ENCODE measurements around the gene MT2A. TPM values are rescaled to one million over a fixed set of nuclear protein-coding genes. Genes with fewer than 3 reads are reported as not detected.
A peak's percentile ranks its signal among the peaks of the same experiment; 100 is the strongest.

MT2A gene
- total and polyA plus RNA-seq, 2 experiments from 2014 or later, result 211 to 3,441 TPM

GRCh38 chr16:56657555-56658326 is 49.4 kb downstream of the MT2A start, which contains the start of gene MT1F:
MT1F (plus strand) TSS chr16:56657959; CDS start chr16:56658059, 100 bp downstream.
- WGBS, 2 experiments (ENCODE audit: low coverage in 1 of 2, low lambda C conversion rate in 2 of 2, missing lambda C conversion rate in 2 of 2), result 7 to 9% methylated on average over 24 to 40 of the region's 46 CpGs
- Histone ChIP-seq H3K27me3 (replicated peaks; ENCODE audit: insufficient read depth) (peaks cover 14% of the 10 kb centered on the region; the same call in 1 of the 2 replicates), H3K36me3 (ENCODE audit: low read depth) (no peaks in the 10 kb centered on the region), H3K4me1 (ENCODE audit: insufficient read depth) (no peaks in the 10 kb centered on the region), H3K9ac (no peak within 1 kb of the TSS), H3F3A (ENCODE audit: insufficient read depth) (no peaks in the 10 kb centered on the region), H3K79me2 (ENCODE audit: insufficient read depth) (no peaks in the 10 kb centered on the region), H3K4me2 (ENCODE audit: unreplicated experiment) (peak within 1 kb of the TSS; percentile 59), H3K27ac (no peak within 1 kb of the TSS), H3K4me3 (peak within 1 kb of the TSS; percentile 52), H2AFZ (peak within 1 kb of the TSS; percentile 61), H3K9me2 (ENCODE audit: insufficient read depth) (no peaks in the 10 kb centered on the region), H4K20me1 (ENCODE audit: insufficient read depth) (no peaks in the 10 kb centered on the region), H3K9me3 (ENCODE audit: low read depth) (no peaks in the 10 kb centered on the region)
- TF ChIP-seq EZH2phosphoT487 (IDR thresholded peaks at IDR 0.05; ENCODE audit: insufficient read depth, low read depth) (no peak), EZH2 (IDR thresholded peaks at IDR 0.05; ENCODE audit: insufficient read depth, poor library complexity, severe bottlenecking) (no peak)
- peak; percentile 64 for DNase-seq
- in situ Hi-C loops (cut with MboI), result no loop called here

GRCh38 chr16:56658327-56658875 is 50.0 kb downstream of the MT2A start:
- DNase-seq, result no peak
- Histone ChIP-seq H3K9me3 (ENCODE audit: low read depth) (no peaks in the 10 kb centered on the region), H3K4me2 (ENCODE audit: unreplicated experiment) (peak overlapping the region; percentile 59), H3K79me2 (ENCODE audit: insufficient read depth) (no peaks in the 10 kb centered on the region), H3F3A (ENCODE audit: insufficient read depth) (no peaks in the 10 kb centered on the region), H3K27ac (no peak overlapping the region), H2AFZ (peak overlapping the region; percentile 61), H3K9me2 (ENCODE audit: insufficient read depth) (no peaks in the 10 kb centered on the region), H3K27me3 (replicated peaks; ENCODE audit: insufficient read depth) (peaks cover 14% of the 10 kb centered on the region; the same call in 1 of the 2 replicates), H3K9ac (no peak overlapping the region), H3K4me3 (peak overlapping the region; percentile 52), H4K20me1 (ENCODE audit: insufficient read depth) (no peaks in the 10 kb centered on the region), H3K36me3 (ENCODE audit: low read depth) (no peaks in the 10 kb centered on the region), H3K4me1 (ENCODE audit: insufficient read depth) (no peaks in the 10 kb centered on the region)
- in situ Hi-C loops (cut with MboI), result no loop called here
- WGBS, 2 experiments (ENCODE audit: low coverage in 1 of 2, low lambda C conversion rate in 2 of 2, missing lambda C conversion rate in 2 of 2), result 42 to 43% methylated on average over 10 of the region's 10 CpGs
- no peak for TF ChIP-seq EZH2 (IDR thresholded peaks at IDR 0.05; ENCODE audit: insufficient read depth, poor library complexity, severe bottlenecking)
- no peak for TF ChIP-seq EZH2phosphoT487 (IDR thresholded peaks at IDR 0.05; ENCODE audit: insufficient read depth, low read depth)

Other genes starting within 250 kb of the MT2A start
- 205 and 212 TPM in 2 replicates for gene AMFR, start 183.0 kb upstream of the MT2A start, total RNA-seq (2014; rRNA removed; shearing (Covaris generic))
- gene AMFR, start 183.0 kb upstream of the MT2A start, polyA plus RNA-seq (2016; fragmentation: Nextera tagmentation; extraction: Ambion mirVana), result 26.6 and 27.3 TPM in 2 replicates
- gene NUDT21, start 157.3 kb upstream of the MT2A start, total RNA-seq (2014; rRNA removed; shearing (Covaris generic)), result 57.0 and 76.8 TPM in 2 replicates
- 47.8 and 49.6 TPM in 2 replicates for gene NUDT21, start 157.3 kb upstream of the MT2A start, polyA plus RNA-seq (2016; fragmentation: Nextera tagmentation; extraction: Ambion mirVana)
- 59.1 and 70.8 TPM in 2 replicates for gene OGFOD1, start 157.0 kb upstream of the MT2A start, total RNA-seq (2014; rRNA removed; shearing (Covaris generic))
- 97.6 and 101 TPM in 2 replicates for gene OGFOD1, start 157.0 kb upstream of the MT2A start, polyA plus RNA-seq (2016; fragmentation: Nextera tagmentation; extraction: Ambion mirVana)
- gene BBS2, start 88.6 kb upstream of the MT2A start, total RNA-seq (2014; rRNA removed; shearing (Covaris generic)), result 45.4 and 72.3 TPM in 2 replicates
- gene BBS2, start 88.6 kb upstream of the MT2A start, polyA plus RNA-seq (2016; fragmentation: Nextera tagmentation; extraction: Ambion mirVana), result 66.2 and 73.1 TPM in 2 replicates
- gene MT4, start 43.5 kb upstream of the MT2A start, total RNA-seq (2014; rRNA removed; shearing (Covaris generic)), result not detected in 2 replicates
- not detected in 2 replicates for gene MT4, start 43.5 kb upstream of the MT2A start, polyA plus RNA-seq (2016; fragmentation: Nextera tagmentation; extraction: Ambion mirVana)
- not detected in 2 replicates for gene MT3, start 19.1 kb upstream of the MT2A start, total RNA-seq (2014; rRNA removed; shearing (Covaris generic))
- not detected in 2 replicates for gene MT3, start 19.1 kb upstream of the MT2A start, polyA plus RNA-seq (2016; fragmentation: Nextera tagmentation; extraction: Ambion mirVana)
- gene MT1E, start 17.2 kb downstream of the MT2A start, total RNA-seq (2014; rRNA removed; shearing (Covaris generic)), result 178 TPM in 2 replicates
- 329 and 352 TPM in 2 replicates for gene MT1E, start 17.2 kb downstream of the MT2A start, polyA plus RNA-seq (2016; fragmentation: Nextera tagmentation; extraction: Ambion mirVana)
- gene MT1M, start 24.1 kb downstream of the MT2A start, total RNA-seq (2014; rRNA removed; shearing (Covaris generic)), result 3.8 and 8.2 TPM in 2 replicates
- 15.2 and 20.1 TPM in 2 replicates for gene MT1M, start 24.1 kb downstream of the MT2A start, polyA plus RNA-seq (2016; fragmentation: Nextera tagmentation; extraction: Ambion mirVana)
- gene MT1A, start 30.1 kb downstream of the MT2A start, total RNA-seq (2014; rRNA removed; shearing (Covaris generic)), result not detected in 2 replicates
- 2.3 and 3.3 TPM in 2 replicates for gene MT1A, start 30.1 kb downstream of the MT2A start, polyA plus RNA-seq (2016; fragmentation: Nextera tagmentation; extraction: Ambion mirVana)
- gene MT1B, start 43.3 kb downstream of the MT2A start, total RNA-seq (2014; rRNA removed; shearing (Covaris generic)), result not detected in 2 replicates
- not detected in 2 replicates for gene MT1B, start 43.3 kb downstream of the MT2A start, polyA plus RNA-seq (2016; fragmentation: Nextera tagmentation; extraction: Ambion mirVana)
- 1.1 TPM in 1 of 2 replicates, not detected in the other for gene MT1F, start 49.4 kb downstream of the MT2A start, total RNA-seq (2014; rRNA removed; shearing (Covaris generic))
- 4.5 and 5.4 TPM in 2 replicates for gene MT1F, start 49.4 kb downstream of the MT2A start, polyA plus RNA-seq (2016; fragmentation: Nextera tagmentation; extraction: Ambion mirVana)
- gene MT1G, start 59.5 kb downstream of the MT2A start, total RNA-seq (2014; rRNA removed; shearing (Covaris generic)), result not detected in 2 replicates
- 3.3 and 4.4 TPM in 2 replicates for gene MT1G, start 59.5 kb downstream of the MT2A start, polyA plus RNA-seq (2016; fragmentation: Nextera tagmentation; extraction: Ambion mirVana)
- not detected in 2 replicates for gene MT1H, start 61.2 kb downstream of the MT2A start, total RNA-seq (2014; rRNA removed; shearing (Covaris generic))
- gene MT1H, start 61.2 kb downstream of the MT2A start, polyA plus RNA-seq (2016; fragmentation: Nextera tagmentation; extraction: Ambion mirVana), result not detected in 2 replicates
- 26.2 and 113 TPM in 2 replicates for gene MT1X, start 73.9 kb downstream of the MT2A start, total RNA-seq (2014; rRNA removed; shearing (Covaris generic))
- gene MT1X, start 73.9 kb downstream of the MT2A start, polyA plus RNA-seq (2016; fragmentation: Nextera tagmentation; extraction: Ambion mirVana), result 126 and 146 TPM in 2 replicates
- gene NUP93, start 121.5 kb downstream of the MT2A start, total RNA-seq (2014; rRNA removed; shearing (Covaris generic)), result 40.3 and 47.1 TPM in 2 replicates
- 49.6 and 51.2 TPM in 2 replicates for gene NUP93, start 121.5 kb downstream of the MT2A start, polyA plus RNA-seq (2016; fragmentation: Nextera tagmentation; extraction: Ambion mirVana)

Measured in GM23248 (cell line).